Large intestine (tissue), 3 donors: Measurements from ENCODE around the gene AFP. TPM values are rescaled to one million over a fixed set of nuclear protein-coding genes. Genes with fewer than 3 reads are reported as not detected.

Source experiments
- DNase-seq, 2 donors: peaks; one replicate each; pipeline versions ENCODE4 v3.0.0 to v3.0.0-alpha.2; 2013
- H3K27ac ChIP-seq: one replicate; pipeline ENCODE4 v1.5.1; 2013; ENCODE audit warnings: low read length
- H3K27me3 ChIP-seq: 2 replicates; pipeline ENCODE4 v1.6.1; 2013; ENCODE audit warnings: low read length; ENCODE audit not compliant: control insufficient read depth, insufficient read depth
- H3K36me3 ChIP-seq: 2 replicates; pipeline ENCODE4 v1.6.1; 2013; ENCODE audit warnings: low read length; ENCODE audit not compliant: control insufficient read depth, insufficient read depth
- H3K4me1 ChIP-seq: one replicate; pipeline ENCODE4 v1.6.1; 2013; ENCODE audit warnings: low read length; ENCODE audit not compliant: control insufficient read depth, insufficient read depth
- H3K4me3 ChIP-seq: one replicate; pipeline ENCODE4 v1.5.1; 2013; ENCODE audit warnings: low read length
- H3K9me3 ChIP-seq: one replicate; pipeline ENCODE4 v1.6.1; 2013; ENCODE audit warnings: mild to moderate bottlenecking, low read depth, low read length, moderate library complexity; ENCODE audit not compliant: control insufficient read depth
- WGBS: methylation state at CpG from one replicate; pipeline ENCODE4 v1.1.5; 2013; ENCODE audit warnings: low lambda C conversion rate; ENCODE audit not compliant: insufficient coverage; 5-methylcytosine and 5-hydroxymethylcytosine counted together
- polyA plus RNA-seq: library from polyadenylated mRNA; unstranded; fragments of 120-200 nt; gene quantifications from one replicate; pipeline ENCODE4 v1.2.1, GENCODE V29; 2013

Gene AFP
- polyA plus RNA-seq, 1 donor, result 442 TPM

DNA sequence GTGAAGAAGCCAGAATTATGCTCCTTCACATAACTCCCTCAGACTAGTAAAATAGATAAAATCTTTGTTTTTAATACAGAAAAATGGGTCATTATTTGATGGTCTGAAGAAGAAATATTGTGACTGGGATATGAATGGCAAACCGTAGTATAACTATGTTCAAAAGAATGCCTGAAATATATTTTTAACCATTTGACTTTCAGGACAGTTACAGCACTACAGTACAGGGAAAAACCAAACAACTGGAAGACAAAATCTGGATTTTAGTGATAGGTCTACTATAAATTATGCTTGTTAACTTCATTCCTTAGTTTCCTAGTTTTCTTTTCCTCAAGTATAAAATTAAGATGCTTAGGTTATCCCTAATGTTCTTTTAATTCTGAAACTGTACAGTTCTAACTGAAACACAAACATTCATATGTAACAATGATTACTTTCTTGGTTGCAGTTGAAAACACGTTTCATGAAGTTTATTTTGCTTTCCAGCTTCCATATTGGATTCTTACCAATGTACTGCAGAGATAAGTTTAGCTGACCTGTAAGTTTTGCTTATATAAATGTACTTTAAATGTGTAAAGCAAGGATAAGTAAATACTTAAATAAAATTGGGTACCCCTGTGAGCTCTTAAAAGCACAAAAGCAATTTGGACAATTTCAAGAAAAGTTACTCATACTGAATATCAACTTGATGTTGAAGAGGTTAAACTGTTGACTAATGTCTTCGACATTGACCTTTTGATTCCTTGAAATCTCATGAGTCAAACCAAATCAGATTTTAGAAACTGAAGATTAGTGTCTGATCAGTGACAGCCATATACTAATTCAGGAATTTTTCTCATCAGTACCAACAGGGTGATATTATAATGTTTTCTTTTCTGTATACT is 895 bp downstream of the AFP start:
- Histone ChIP-seq H3K27me3 (no peaks in the 10 kb centered on the region), H3K4me3 (peak overlapping the region; percentile 16), H3K9me3 (no peaks in the 10 kb centered on the region), H3K4me1 (peaks cover 10% of the 10 kb centered on the region), H3K36me3 (no peaks in the 10 kb centered on the region), H3K27ac (no peak overlapping the region)
- 56% methylated on average over 2 of the region's 3 CpGs for WGBS
- DNase-seq, result no peak

GRCh38 chr4:73437558-73437956 is 1.5 kb downstream of the AFP start:
- Histone ChIP-seq H3K36me3 (no peaks in the 10 kb centered on the region), H3K4me3 (peak overlapping the region; percentile 4), H3K4me1 (peaks cover 8% of the 10 kb centered on the region), H3K9me3 (no peaks in the 10 kb centered on the region), H3K27ac (no peak overlapping the region), H3K27me3 (no peaks in the 10 kb centered on the region)
- no peak for DNase-seq

DNA sequence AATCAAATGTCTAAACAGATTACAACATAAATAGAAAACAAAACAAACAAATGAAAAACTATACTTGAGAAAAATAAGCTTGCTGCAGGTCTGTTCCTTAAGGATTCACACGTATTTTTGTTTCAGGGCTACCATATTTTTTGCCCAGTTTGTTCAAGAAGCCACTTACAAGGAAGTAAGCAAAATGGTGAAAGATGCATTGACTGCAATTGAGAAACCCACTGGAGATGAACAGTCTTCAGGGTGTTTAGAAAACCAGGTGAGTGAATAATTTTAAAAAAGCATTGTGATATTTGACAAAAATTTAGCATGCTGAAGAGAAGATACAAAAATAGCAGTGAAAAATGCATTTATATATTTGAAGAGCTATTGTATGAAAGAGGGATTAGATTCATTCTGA is 2.0 kb downstream of the AFP start:
- Histone ChIP-seq H3K27ac (no peak overlapping the region), H3K4me3 (no peak overlapping the region), H3K9me3 (no peaks in the 10 kb centered on the region), H3K4me1 (peaks cover 7% of the 10 kb centered on the region), H3K36me3 (no peaks in the 10 kb centered on the region), H3K27me3 (no peaks in the 10 kb centered on the region)
- WGBS, result 100% methylated on average over 1 of the region's 1 CpG
- no peak for DNase-seq

GRCh38 chr4:73438582-73439215 is 2.7 kb downstream of the AFP start:
- Histone ChIP-seq H3K27ac (no peak overlapping the region), H3K4me1 (peaks cover 4% of the 10 kb centered on the region), H3K27me3 (no peaks in the 10 kb centered on the region), H3K9me3 (no peaks in the 10 kb centered on the region), H3K36me3 (no peaks in the 10 kb centered on the region), H3K4me3 (no peak overlapping the region)
- no peak for DNase-seq
- WGBS, result 40% methylated on average over 2 of the region's 2 CpGs

- Histone ChIP-seq H3K27me3 (no peaks in the 10 kb centered on the region), H3K4me3 (no peak overlapping the region), H3K9me3 (no peaks in the 10 kb centered on the region), H3K36me3 (no peaks in the 10 kb centered on the region), H3K4me1 (peaks cover 4% of the 10 kb centered on the region), H3K27ac (no peak overlapping the region)
- 100% methylated on average over 1 of the region's 2 CpGs for WGBS
- no peak for DNase-seq
These were observed 3.4 kb downstream of the AFP start for GRCh38 chr4:73439445-73439844.

GRCh38 chr4:73439991-73440390 is 4.0 kb downstream of the AFP start:
- Histone ChIP-seq H3K27me3 (no peaks in the 10 kb centered on the region), H3K9me3 (no peaks in the 10 kb centered on the region), H3K4me3 (no peak overlapping the region), H3K4me1 (peaks cover 4% of the 10 kb centered on the region), H3K36me3 (no peaks in the 10 kb centered on the region), H3K27ac (no peak overlapping the region)
- DNase-seq, result no peak
- no CpG with 5 or more reads among the region's 3 CpGs for WGBS

GRCh38 chr4:73440653-73441052 is 4.6 kb downstream of the AFP start:
- 100% methylated on average over 1 of the region's 3 CpGs for WGBS

GRCh38 chr4:73442275-73442674 is 6.3 kb downstream of the AFP start:
- H3K27ac ChIP-seq, result no peak overlapping the region
- DNase-seq, result no peak
- no peaks in the 10 kb centered on the region for H3K27me3 ChIP-seq
- H3K36me3 ChIP-seq, result no peaks in the 10 kb centered on the region
- 53% methylated on average over 4 of the region's 5 CpGs for WGBS
- no peak overlapping the region for H3K4me3 ChIP-seq
- H3K4me1 ChIP-seq, result no peaks in the 10 kb centered on the region
- no peaks in the 10 kb centered on the region for H3K9me3 ChIP-seq

More at GRCh38 chr4:73440653-73441052, 4.6 kb downstream of the AFP start:
- peaks cover 4% of the 10 kb centered on the region for H3K4me1 ChIP-seq
- DNase-seq, result no peak
- no peaks in the 10 kb centered on the region for H3K9me3 ChIP-seq
- no peaks in the 10 kb centered on the region for H3K36me3 ChIP-seq
- no peak overlapping the region for H3K4me3 ChIP-seq
- H3K27ac ChIP-seq, result no peak overlapping the region
- H3K27me3 ChIP-seq, result no peaks in the 10 kb centered on the region

DNA sequence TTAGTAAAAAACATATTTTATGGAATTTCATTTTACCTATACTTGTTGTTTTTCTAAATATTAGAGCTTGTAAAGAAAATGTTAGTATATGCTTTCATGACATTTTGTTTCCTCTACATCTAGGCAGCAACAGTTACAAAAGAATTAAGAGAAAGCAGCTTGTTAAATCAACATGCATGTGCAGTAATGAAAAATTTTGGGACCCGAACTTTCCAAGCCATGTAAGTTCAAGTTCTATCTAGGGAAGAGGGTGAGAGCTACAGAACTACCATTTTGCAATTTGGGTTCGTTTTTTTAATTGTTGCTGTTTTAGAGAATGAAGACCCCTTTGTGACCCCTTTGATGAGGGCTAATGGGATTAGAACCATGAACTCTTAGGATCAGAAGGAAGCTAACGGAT is 7.2 kb downstream of the AFP start:
- Histone ChIP-seq H3K36me3 (no peaks in the 10 kb centered on the region), H3K4me1 (no peaks in the 10 kb centered on the region), H3K27ac (no peak overlapping the region), H3K4me3 (no peak overlapping the region), H3K9me3 (no peaks in the 10 kb centered on the region), H3K27me3 (no peaks in the 10 kb centered on the region)
- DNase-seq, result no peak
- 93% methylated on average over 3 of the region's 3 CpGs for WGBS

GRCh38 chr4:73445383-73446335 is 9.6 kb downstream of the AFP start:
- peak overlapping the region; percentile 9 for H3K27ac ChIP-seq
- no peaks in the 10 kb centered on the region for H3K9me3 ChIP-seq
- DNase-seq, result no peak
- no peaks in the 10 kb centered on the region for H3K4me1 ChIP-seq
- no peak overlapping the region for H3K4me3 ChIP-seq
- H3K36me3 ChIP-seq, result peaks cover 4% of the 10 kb centered on the region
- 100% methylated on average over 5 of the region's 7 CpGs for WGBS
- no peaks in the 10 kb centered on the region for H3K27me3 ChIP-seq
